ENCODE data around the gene WNT9A.
A peak's percentile ranks its signal among the peaks of the same experiment; 100 is the strongest.
"Not testable (repeated sequence)": the region's sequence is repeated elsewhere in the genome, so short reads cannot be mapped to it uniquely, and the experiment has no call there.

WNT9A gene

DNA sequence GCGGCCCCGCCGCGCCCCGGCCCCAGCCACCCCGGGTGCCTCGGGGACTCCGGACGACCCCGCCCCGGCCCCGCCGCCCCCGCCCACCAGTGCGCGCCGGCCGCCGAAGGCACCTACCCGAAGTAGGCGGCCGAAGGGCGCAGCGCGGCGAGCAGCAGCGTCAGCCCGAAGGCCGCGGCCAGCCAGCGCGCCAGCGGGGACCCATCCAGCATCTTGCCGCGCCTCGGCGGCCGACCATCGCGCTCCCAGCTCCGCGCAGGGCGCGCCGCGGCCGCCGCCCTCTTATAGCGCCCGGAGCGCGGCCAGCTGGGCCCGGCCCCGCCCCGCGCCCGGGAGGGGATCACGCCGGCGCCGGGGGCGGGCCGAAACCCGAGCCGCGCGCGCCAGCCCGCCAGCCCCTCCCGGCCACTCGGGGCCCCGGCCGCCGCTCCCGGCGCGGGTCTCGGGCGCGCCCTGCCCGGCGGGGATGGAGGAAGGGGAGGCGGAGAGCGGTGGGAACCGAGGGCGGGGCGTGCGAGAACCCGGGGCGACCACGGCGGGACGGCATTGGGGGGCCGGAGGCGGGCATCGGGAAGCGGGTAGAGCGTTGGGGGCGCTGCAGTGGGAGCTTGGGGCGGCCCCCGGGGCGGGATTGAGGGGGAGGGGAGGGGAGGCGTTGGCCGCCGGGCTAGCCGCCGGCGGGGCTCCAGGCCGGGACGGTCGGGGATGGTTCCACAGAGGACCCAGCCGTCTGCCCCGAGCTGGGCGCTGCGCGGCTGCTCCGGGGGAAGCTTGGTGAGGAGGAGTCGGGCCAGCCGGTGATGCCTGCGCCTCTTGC is at the start of gene WNT9A:
WNT9A (minus strand) TSS at position 257 of the 817 bp plus-strand sequence; CDS start at position 212, 45 bp downstream.
- no peak for DNase-seq

DNA sequence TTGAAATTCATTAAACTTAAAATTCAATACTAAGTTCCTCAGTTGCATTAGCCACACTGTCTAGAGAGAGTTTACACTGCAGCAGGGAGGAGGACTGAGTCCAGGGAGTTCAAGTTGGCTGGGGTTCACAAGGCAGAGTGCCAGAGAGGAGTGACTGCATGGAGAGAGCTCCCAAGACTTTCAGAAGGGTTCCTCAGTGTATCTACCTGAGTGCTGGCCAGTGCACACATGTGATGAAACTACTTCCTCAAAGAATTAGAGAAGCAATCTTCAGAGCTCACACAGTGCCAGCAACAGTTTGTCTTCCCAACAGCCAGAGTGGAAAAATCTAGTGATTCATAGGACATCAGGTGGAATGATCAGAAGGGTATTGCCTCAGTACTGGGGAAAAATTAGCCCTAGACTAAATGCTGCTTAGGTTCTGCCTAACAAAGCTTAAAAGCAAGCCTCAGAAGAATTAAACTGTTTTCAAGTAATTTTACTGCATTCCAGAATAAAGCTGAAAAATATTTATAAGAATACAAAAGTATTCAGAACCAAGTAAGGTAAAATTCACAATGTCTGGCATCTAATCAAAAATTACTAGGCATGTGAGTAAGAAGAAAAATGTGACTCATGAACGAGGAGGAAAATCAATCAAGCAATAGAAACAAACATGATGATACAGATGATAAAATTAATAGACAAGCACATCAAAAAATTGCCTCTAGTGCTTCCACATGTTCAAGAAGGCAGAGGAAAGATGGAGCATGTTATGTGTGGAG is 48.6 kb upstream of the WNT9A start:
- DNase-seq = no peak

- no peak for DNase-seq
Observed at GRCh38 chr1:227994632-227995300, 47.0 kb upstream of the WNT9A start.

DNA sequence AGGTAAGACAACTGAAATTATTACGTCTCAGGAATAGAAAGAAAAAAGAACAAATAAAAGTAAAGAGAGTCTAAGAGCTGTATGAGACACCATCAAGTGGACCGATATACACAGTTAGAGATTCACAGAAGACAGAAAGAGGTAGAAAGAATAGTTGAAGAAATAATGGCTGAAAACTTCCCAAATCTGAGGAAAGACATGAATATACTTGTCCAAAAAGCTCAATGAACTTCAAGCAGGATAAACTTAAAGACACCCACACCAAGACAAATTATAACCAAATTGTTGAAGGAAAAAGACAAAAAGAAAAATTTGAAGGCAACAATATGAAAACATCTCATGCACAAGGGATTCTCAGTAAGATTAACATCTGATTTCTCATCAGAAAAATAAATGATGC is 39.4 kb upstream of the WNT9A start:
- no peak for DNase-seq

DNA sequence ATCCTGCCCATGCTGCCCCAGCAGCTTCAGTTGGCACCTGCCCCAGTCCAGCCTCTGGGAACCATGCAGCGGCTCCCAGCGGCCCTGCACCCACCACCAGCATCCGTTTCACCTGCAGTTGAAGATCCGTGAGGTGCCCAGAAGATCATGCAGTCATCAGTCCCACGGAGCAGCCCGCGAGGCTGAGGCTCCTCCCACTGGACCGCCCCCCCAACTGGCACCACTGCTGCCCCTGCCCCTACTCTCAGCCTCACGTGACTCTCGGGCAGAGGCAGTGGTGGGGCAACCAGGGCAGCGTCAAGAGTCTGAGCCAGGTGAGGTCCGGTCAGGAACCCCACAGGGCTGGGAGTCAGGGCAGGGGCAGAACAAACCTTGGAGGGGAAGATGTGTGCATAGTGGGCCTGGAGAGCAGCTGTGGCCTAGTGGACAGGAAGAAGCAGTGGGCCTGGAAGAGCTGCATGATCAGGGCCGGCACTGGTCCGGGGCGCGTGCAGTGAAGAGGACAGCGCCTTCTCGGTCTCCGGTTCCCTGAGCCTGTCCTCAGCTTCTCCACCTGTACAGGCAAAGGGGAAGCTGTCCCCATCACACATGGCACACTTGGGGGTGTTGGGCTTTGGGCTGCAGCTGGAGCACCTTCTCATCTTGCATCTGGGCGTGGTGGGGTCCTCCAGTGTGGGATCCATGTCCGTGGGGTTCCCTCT is 28.0 kb upstream of the WNT9A start:
- not testable (repeated sequence) for DNase-seq

DNA sequence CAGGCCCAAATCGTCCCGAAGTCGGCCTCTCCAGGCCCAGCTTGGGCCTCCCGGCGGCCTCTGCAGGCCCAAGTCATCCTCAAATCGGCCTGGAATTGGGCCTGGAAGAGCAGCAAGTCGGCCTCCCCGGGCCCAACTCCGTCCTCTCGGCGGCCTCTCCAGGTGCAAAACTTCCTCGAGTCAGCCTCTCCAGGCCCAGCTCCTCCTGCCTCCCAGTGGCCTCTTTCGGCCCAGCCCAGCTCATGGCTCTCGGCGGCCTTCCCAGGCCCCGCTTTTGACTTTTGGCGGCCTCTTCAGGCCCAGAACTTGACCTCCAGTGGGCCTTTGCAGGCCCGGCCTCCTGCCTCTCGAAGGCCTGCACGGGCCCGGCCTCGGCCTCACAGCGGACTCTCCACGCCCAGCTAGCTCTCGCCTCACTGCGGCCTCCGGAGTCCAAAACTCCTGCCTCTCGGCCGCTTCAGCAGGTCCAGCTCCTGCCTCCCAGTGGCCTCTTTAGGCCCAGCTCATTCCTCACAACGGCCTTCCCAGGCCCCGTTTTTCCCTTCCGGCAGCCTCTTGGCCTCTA is 26.1 kb upstream of the WNT9A start:
- DNase-seq = not testable (repeated sequence)

GRCh38 chr1:227972843-227973374 is 25.2 kb upstream of the WNT9A start:
- DNase-seq = not testable (repeated sequence)

DNA sequence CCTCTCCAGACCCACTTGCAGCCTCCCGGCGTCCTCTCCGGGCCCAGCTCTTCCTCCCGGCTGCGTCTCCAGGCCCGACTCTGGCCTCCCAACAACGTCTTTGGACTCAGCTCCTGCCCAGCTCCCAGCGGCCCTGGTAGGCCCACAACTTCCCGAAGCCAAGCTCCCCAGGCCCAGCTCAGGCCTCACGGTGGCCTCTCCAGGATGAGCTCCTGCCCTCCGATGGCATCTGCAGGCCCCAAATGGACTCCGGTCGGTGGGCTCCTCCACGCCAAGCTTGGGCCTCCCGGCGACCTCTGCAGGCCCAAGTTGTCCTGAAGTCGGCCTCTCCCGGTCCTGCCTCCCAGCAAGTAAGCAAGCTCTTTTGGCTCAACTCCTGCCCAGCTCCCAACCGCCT is 24.5 kb upstream of the WNT9A start:
- not testable (repeated sequence) for DNase-seq

- DNase-seq = not testable (repeated sequence)
Observed at GRCh38 chr1:227971643-227972282, 24.0 kb upstream of the WNT9A start.

- DNase-seq = not testable (repeated sequence)
Observed at GRCh38 chr1:227971216-227971615, 23.5 kb upstream of the WNT9A start.

GRCh38 chr1:227970076-227970995 is 22.6 kb upstream of the WNT9A start:
- not testable (repeated sequence) for DNase-seq

- not testable (repeated sequence) for DNase-seq
Observed at GRCh38 chr1:227967815-227968214, 20.1 kb upstream of the WNT9A start.

GRCh38 chr1:227966733-227967132 is 19.0 kb upstream of the WNT9A start:
- DNase-seq = not testable (repeated sequence)

GRCh38 chr1:227961651-227962466 is 14.1 kb upstream of the WNT9A start:
- peak; percentile 54 to 56 for DNase-seq

- no peak for DNase-seq
Observed at GRCh38 chr1:227959325-227959860, 11.7 kb upstream of the WNT9A start.

GRCh38 chr1:227958617-227959324 is 11.0 kb upstream of the WNT9A start:
- DNase-seq = no peak

GRCh38 chr1:227955808-227956207 is 8.1 kb upstream of the WNT9A start:
- DNase-seq = no peak

DNA sequence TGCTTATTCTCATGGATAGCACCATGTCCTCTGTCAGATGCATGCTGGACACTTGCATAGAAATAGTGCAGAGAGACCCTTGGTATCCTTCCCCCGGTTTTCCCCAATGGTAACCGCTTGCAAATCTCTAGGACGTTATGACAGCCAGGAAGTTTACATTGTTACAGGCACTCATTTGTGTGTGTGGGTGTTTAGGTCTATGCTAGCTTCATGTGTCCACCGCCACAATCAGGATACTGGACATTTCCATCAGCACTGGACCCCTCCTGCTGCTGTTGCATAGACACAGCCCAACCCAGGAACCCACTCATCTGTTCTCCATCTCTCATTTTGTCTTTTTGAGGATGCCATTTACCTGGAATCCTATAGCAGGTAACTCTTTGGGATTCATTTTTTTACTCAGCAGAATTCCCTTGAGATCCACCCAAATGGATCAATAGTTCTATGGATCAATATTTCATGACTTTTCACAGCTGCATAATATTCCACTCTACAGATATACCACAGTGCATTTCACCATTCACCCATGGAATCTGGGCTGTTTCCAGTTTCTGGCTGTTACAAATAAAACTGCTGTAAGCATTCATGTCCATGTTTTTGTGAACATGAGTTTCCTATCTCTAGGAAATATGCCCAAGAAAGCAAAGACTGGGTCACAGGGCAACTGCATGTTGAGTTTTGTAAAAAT is 6.6 kb upstream of the WNT9A start:
- no peak for DNase-seq

All from AML-193 (cell line).